ENCODE data around the gene LIG4. TPM values are rescaled to one million over a fixed set of nuclear protein-coding genes. Genes with fewer than 3 reads are reported as not detected.

LIG4 gene
- total and polyA plus RNA-seq, 9 of the 15 experiments (the other 6 are each of a cell fraction or from before 2014, with no cell fraction given), result 1.5 to 7.8 (median 5.1) TPM

- TF ChIP-seq ZNF511 (CRISPR knock-in tag; IDR thresholded peaks at IDR 0.05), result no peak
Observed at GRCh38 chr13:108249150-108249549, 33.8 kb upstream of the LIG4 start (continued).

- POLR2A ChIA-PET, result no interaction called here
- no TSS peak for BruUV-seq (replicated peaks)
- Histone ChIP-seq H2AFZ (ENCODE audit: low read depth, low read length) (no peak overlapping the region), H4K20me1 (replicated peaks; ENCODE audit: control insufficient read depth, insufficient read depth, low read length) (no peaks in the 10 kb centered on the region; the same call in 1 of the 2 replicates), H3K27ac (ENCODE audit: extremely low read depth, low read depth, low read length) (no peak overlapping the region), H3K79me2 (ENCODE audit: control insufficient read depth, insufficient read depth, low read length) (peaks cover 41% of the 10 kb centered on the region), H3K9ac (ENCODE audit: insufficient read depth in 1 of 2, low read depth in 2 of 2, low read length in 2 of 2) (no peak overlapping the region), H3K27me3 (ENCODE audit: control insufficient read depth in 2 of 2, insufficient read depth in 2 of 2, low read length in 2 of 2) (no peaks in the 10 kb centered on the region), H3K4me2 (ENCODE audit: insufficient read depth, low read length) (no peak overlapping the region), H3K9me3 (replicated peaks; ENCODE audit: control insufficient read depth, insufficient read depth, low read depth, low read length) (no peaks in the 10 kb centered on the region), H3K36me3 (ENCODE audit: control insufficient read depth, insufficient read depth, low read length) (peaks cover 19% of the 10 kb centered on the region; the same call in 2 of the 3 replicates), H3K4me1 (replicated peaks in 1 of 2; ENCODE audit: control insufficient read depth in 2 of 2, insufficient read depth in 2 of 2, low read length in 2 of 2) (no peaks in the 10 kb centered on the region; a peak in 2 of 5 replicates), H3K4me3 (no peak overlapping the region), H3K9me1 (ENCODE audit: control insufficient read depth, insufficient read depth, low read length) (no peaks in the 10 kb centered on the region)
- intact Hi-C loops (cut with micrococcal nuclease), result no loop called here
- FAIRE-seq (no peak), ATAC-seq (no peak), DNase-seq (ENCODE audit: extremely low read depth in 1 of 4, low spot score in 3 of 4) (no peak)
- in situ Hi-C loops (cut with MboI), result no loop called here
- TF ChIP-seq ZNF445 (CRISPR knock-in tag; IDR thresholded peaks at IDR 0.05; ENCODE audit: low read depth) (no peak), THRA (IDR thresholded peaks at IDR 0.05) (no peak), PHF21A (IDR thresholded peaks at IDR 0.05; ENCODE audit: borderline replicate concordance, low read depth) (no peak), CBX8 (IDR thresholded peaks at IDR 0.05; ENCODE audit: borderline replicate concordance, extremely low read depth, low read depth, low read length, poor library complexity, severe bottlenecking) (no peak), MCM2 (IDR thresholded peaks at IDR 0.05; ENCODE audit: low read depth) (no peak), ZBTB9 (CRISPR knock-in tag; IDR thresholded peaks at IDR 0.05) (no peak), E4F1 (CRISPR knock-in tag; IDR thresholded peaks at IDR 0.05; ENCODE audit: borderline replicate concordance) (no peak), CBX3 (IDR thresholded peaks at IDR 0.05; ENCODE audit: borderline replicate concordance in 1 of 2, low read length in 2 of 2) (no peak)
- CTCF ChIA-PET (ENCODE audit: low intra/inter-chr PET ratio), result no interaction called here
Observed at GRCh38 chr13:108230377-108230776, 15.0 kb upstream of the LIG4 start.
